Cortex of kidney (tissue), 1 donor: ENCODE measurements around the gene DNAH9.
"Not testable (repeated sequence)": the region's sequence is repeated elsewhere in the genome, so short reads cannot be mapped to it uniquely, and the experiment has no call there.

Source experiments
- DNase-seq: peaks from one replicate; lab custom pipeline; 2025; lab: John Stamatoyannopoulos, UW

Gene DNAH9

GRCh38 chr17:11921296-11921695 lies 323.0 kb downstream of the DNAH9 start:
- no peak for DNase-seq

- DNase-seq: no peak
Observed at GRCh38 chr17:11922638-11923037, 324.4 kb downstream of the DNAH9 start.

DNA sequence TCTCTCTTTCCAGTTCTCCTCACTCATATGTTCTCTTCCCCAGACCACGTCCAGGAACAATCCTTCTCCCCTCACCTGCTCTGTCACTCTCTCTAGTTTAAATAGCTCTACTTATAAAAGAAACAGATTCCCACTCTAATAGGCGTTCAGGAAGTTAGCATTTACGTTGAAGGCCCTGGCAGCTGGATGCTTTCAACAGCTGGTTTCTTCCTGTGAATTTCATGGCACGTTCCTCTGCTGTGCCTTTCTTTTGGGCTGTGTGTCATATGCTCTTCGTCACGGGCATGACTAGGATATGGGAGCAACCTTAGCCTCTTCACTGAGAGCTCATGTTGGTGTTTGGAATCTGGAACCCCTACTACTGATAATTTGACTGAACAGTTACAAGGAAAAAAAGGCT lies 325.8 kb downstream of the DNAH9 start:
- no peak for DNase-seq

GRCh38 chr17:11925262-11926021 lies 327.2 kb downstream of the DNAH9 start:
- no peak for DNase-seq

GRCh38 chr17:11928436-11928835 lies 330.2 kb downstream of the DNAH9 start:
- no peak for DNase-seq

- DNase-seq: no peak
Observed at GRCh38 chr17:11932337-11932898, 334.1 kb downstream of the DNAH9 start.

DNA sequence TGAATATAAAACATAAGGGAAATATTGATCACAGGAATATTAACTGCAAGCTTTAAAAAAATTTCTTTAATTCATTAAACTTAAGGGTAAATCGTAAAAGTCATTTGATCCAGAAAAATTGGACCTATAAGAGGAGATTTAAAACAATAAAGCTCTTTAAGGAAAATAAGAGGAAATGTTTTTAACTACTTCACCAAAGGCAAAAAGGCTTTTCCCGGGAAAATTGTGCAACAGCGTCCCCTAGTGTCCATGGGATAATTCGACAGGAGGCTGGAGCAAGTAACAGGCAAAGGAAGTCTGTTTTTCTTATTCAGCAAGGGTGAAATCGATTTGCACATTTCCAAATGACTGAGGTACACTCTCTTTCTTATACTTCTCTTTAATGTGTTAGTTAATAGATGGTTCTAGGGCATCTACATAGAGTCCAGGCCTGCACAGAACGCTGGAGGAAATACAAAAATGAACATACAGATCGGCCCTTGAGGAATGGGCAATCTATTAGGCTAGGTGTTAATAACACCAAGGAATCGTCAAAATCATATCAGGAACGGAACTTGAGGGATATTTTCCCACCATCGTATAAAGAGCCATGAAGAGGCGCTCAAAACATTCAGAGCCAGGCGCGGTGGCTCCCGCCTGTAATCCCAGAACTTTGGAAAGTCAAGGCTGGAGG lies 337.6 kb downstream of the DNAH9 start:
- no peak for DNase-seq

GRCh38 chr17:11940904-11941303 lies 342.6 kb downstream of the DNAH9 start:
- DNase-seq: no peak

DNA sequence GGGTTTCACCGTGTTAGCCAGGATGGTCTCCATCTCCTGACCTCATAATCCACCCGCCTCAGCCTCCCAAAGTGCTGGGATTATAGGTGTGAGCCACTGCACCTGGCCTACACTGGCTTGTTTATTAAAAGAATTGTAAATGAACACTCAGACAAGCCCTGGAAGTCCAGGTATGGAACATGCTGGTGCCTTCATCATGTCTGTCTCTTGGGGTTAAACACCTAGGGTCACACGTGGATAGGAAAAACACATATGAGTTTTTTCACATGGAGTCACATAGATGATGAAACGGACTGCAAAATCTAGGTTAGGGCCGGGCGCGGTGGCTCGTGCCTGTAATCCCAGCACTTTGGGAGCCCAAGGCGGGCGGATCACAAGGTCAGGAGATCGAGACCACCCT lies 344.8 kb downstream of the DNAH9 start:
- not testable (repeated sequence) for DNase-seq

DNA sequence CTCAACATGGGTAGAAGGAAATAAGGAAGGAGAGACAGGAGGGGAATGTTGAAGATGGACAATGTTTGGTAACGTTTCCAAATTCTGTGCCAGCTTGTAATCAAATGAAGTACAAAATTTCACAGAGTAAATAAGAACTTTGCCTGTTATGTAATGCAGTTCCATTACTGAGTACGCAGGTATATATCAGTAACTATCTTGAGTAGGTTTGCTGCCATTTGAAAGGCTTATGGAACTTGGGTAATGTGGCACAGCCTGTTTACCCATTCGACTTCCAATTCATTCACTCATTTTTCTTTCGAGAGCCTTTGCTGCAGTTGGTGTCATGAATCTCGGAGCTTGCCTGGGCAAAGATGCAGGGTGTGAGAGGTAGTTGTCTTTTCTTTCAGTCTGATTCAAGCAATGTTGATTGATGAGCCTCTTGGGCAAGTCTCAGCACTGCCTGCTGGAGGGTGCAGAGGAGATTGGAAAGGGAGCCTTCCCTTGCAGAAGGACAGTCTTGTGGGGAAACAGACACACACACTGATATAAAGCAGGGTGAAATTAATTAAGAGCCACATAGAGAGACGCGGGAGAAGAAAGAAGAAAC lies 345.6 kb downstream of the DNAH9 start:
- DNase-seq: no peak

DNA sequence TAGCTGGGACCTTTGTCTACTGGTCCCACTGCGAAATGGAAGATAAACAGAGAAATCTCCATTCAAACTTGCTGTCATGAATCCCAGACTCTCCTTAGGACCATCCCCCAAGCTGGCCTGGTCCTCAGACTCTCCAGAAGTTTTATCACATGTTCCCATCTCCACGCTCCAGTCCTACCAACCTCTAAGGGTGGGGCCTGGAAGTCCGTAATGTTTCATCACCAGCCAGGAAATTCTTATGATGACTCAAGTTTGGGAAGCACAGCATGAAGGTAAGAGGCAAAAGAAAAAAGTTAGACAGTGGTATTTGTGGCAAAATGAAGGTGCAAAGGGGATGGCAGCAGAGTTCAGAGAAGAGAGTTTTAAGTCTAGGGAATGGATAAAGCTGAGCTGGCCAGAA lies 346.3 kb downstream of the DNAH9 start:
- no peak for DNase-seq

DNA sequence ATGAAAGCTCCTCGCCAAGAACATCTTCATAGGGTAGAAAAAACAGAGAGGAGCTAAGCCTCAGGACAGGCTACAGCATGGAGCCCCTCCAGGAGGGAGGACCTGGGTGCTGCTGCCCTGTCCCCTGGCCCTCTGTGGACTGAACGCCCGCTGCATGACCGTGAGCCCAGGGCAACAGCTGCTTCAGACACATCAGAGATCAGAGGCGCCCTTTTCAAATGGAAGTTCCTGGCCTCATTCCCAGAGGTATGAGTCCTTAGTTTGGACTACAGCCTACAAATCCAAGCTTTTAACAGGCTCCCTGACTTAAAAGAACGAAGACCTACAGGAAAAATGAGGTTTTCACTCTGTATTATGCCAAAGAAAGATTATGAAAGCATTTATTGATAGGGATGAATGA lies 350.5 kb downstream of the DNAH9 start:
- no peak for DNase-seq

DNA sequence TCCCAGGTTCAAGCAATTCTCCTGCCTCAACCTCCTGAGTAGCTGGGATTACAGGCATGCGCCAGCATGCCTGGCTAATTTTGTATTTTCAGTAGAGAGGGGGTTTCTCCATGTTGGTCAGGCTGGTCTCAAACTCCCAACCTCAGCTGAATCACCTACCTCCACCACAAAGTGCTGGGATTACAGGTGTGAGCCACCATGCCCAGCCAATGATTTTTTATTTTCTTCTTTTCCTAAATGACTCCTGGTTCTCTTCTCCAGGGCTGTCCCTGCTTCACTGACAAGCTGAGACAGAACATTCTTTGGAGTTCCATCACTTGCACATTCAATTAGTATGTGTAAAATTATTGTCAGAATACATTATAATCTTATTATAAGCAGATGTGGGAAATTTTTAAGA lies 351.3 kb downstream of the DNAH9 start:
- not testable (repeated sequence) for DNase-seq

- DNase-seq: no peak
Observed at GRCh38 chr17:11950771-11951519, 352.7 kb downstream of the DNAH9 start.

DNA sequence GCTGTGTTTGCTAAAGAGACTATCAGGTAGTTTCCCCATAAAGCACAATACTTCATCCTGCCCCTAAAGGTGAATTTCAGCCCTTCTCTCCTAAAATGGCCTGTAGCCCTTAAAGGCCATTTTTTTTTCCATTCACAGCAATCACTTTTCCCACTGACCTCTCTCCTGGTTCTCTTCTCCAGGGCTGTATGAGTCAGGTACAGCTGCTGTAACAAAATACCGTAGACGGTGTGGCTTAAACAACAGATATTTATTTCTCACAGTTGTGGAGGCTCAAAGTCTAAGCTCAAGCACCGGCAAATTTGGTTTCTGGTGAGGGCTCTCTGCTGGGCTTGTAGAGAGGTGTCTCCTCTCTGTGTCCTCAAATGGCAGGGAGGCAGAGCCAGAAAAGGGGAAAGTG lies 354.3 kb downstream of the DNAH9 start:
- DNase-seq: no peak

GRCh38 chr17:11953924-11954323 lies 355.7 kb downstream of the DNAH9 start:
- no peak for DNase-seq

DNA sequence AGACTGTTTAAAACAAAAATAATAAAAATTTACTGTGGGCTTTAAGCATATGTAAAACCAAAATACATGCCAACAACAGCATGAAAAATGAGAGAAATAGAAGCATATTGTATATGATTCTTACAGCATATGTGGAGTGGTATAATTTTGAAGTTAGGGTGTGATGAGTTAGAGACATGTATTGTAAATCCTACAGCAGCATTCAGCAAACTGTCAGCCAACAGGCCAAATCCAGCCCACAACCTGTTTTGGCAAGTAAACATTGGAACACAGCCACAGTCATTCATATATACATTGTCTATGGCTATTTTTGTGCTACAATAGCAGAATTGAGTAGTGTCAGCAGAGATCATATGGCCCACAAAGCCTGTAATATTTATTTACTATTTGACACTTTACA lies 356.7 kb downstream of the DNAH9 start:
- no peak for DNase-seq

DNA sequence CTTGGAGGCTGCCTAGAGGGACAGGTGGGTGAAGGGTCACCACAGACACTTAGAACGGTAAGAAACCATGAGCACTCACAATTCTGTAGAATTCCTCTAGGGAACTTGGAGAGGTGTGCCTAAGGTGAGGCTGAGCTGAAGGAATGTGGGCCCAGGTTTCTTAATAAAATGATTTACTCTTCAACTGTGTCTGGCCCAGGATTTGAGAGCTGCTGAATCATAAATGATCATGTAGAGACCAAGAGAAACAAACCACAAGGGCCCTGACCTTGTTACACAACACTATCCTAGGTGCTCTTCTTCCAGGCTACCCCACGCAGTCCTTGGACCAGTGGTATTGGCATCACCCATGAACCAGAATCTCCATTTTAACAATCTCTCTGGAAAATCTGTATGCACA lies 371.3 kb downstream of the DNAH9 start:
- DNase-seq: no peak

GRCh38 chr17:11972741-11973140 lies 374.5 kb downstream of the DNAH9 start:
- not testable (repeated sequence) for DNase-seq

DNA sequence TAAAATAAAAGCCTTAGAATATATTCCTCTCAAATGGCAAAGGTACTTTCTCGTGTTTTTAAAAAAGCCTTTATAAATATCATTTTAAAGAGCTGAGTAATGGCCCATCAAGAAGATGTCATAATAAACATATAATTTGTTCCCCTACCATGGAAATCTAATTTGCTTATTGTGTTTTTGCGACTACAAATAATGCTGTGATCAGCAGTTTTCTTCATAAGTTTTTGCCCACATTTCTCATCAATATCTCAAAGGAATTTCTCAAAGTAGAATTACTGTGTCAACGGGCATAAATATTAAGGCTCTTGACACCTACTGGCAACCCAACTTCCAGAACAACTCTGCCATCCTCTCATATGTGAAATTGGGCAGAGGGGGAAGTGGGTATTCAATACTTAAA lies 381.5 kb downstream of the DNAH9 start:
- no peak for DNase-seq

GRCh38 chr17:11980813-11981212 lies 382.5 kb downstream of the DNAH9 start:
- no peak for DNase-seq

GRCh38 chr17:11981862-11982261 lies 383.6 kb downstream of the DNAH9 start:
- no peak for DNase-seq
